IMR-90 (cell line): Measurements from ENCODE around the gene IL24. TPM values are rescaled to one million over a fixed set of nuclear protein-coding genes. Genes with fewer than 3 reads are reported as not detected.

Source experiments
- ATAC-seq: fragments of 200-7000 bp; cut with Tn5 transposase; 2 replicates; pipeline ENCODE4 v1.9.1; 2020; ENCODE audit warnings: low read depth, mild to moderate bottlenecking, moderate library complexity
- BruUV-seq: library from RNA; stranded (reverse); fragments of 400-500 nt; replicated peaks from 2 replicates; lab custom pipeline; 2021; lab: Mats Ljungman, UMichigan
- CTCF ChIA-PET: fragments of 300-600 bp; formaldehyde crosslinking; extraction: SDS; loops from one replicate; lab custom pipeline; 2021; ENCODE audit warnings: antibody characterized with exemption; lab: Yijun Ruan, JAX
- POLR2A ChIA-PET: fragments of 300-600 bp; sonication (Branson Sonifier 250); formaldehyde crosslinking; loops from one replicate; lab custom pipeline; 2022; ENCODE audit warnings: antibody characterized with exemption; ENCODE audit not compliant: unreplicated experiment; lab: Charles Lee
- DNase-seq: peaks from one replicate; pipeline ENCODE4 v3.0.0; 2013
- H2AFZ ChIP-seq: replicated peaks from 2 replicates; pipeline ENCODE3; 2013; ENCODE audit warnings: low read length, mild to moderate bottlenecking; ENCODE audit not compliant: poor library complexity
- H2AK5ac ChIP-seq: 2 replicates; pipeline ENCODE4 v1.6.1; 2013; ENCODE audit warnings: low read depth, low read length, inconsistent platforms
- H2AK9ac ChIP-seq: replicated peaks from 2 replicates; pipeline ENCODE3; 2013; ENCODE audit warnings: mild to moderate bottlenecking, low read depth, low read length, moderate library complexity; ENCODE audit not compliant: poor library complexity
- H2BK120ac ChIP-seq: 2 replicates; pipeline ENCODE4 v1.6.1; 2013; ENCODE audit warnings: low read depth, low read length, inconsistent platforms
- H2BK15ac ChIP-seq: 3 replicates; pipeline ENCODE4 v1.6.1; 2013; ENCODE audit warnings: low read depth, low read length, inconsistent platforms
- H2BK20ac ChIP-seq: 2 replicates; pipeline ENCODE4 v1.6.1; 2013; ENCODE audit warnings: low read depth, mild to moderate bottlenecking, inconsistent platforms, low read length, moderate library complexity
- H2BK5ac ChIP-seq: 2 replicates; pipeline ENCODE4 v1.6.1; 2013; ENCODE audit warnings: mild to moderate bottlenecking, low read depth, low read length, inconsistent platforms; ENCODE audit not compliant: poor library complexity, severe bottlenecking
- H3K14ac ChIP-seq: replicated peaks from 2 replicates; pipeline ENCODE4 v1.6.1; 2013; ENCODE audit warnings: low read depth, low read length, inconsistent platforms
- H3K18ac ChIP-seq: 2 replicates; pipeline ENCODE4 v1.6.1; 2013; ENCODE audit warnings: low read depth, low read length, control low read depth
- H3K23ac ChIP-seq: 2 replicates; pipeline ENCODE4 v1.6.1; 2013; ENCODE audit warnings: low read depth, low read length, inconsistent platforms
- H3K27ac ChIP-seq: 2 replicates; pipeline ENCODE4 v1.5.1; 2013; ENCODE audit warnings: mild to moderate bottlenecking, control low read depth, low read length; ENCODE audit not compliant: insufficient read depth
- H3K27me3 ChIP-seq: 2 replicates; pipeline ENCODE4 v1.6.1; 2013; ENCODE audit warnings: low read length; ENCODE audit not compliant: control insufficient read depth, insufficient read depth
- H3K36me3 ChIP-seq: 2 replicates; pipeline ENCODE4 v1.6.1; 2013; ENCODE audit warnings: low read length, mixed read lengths; ENCODE audit not compliant: control insufficient read depth, insufficient read depth
- H3K4ac ChIP-seq: 2 replicates; pipeline ENCODE4 v1.6.1; 2013; ENCODE audit warnings: low read depth, low read length, inconsistent platforms
- H3K4me1 ChIP-seq: 2 replicates; pipeline ENCODE4 v1.6.1; 2013; ENCODE audit warnings: low read length, mixed read lengths; ENCODE audit not compliant: control insufficient read depth, insufficient read depth
- H3K4me2 ChIP-seq: 2 replicates; pipeline ENCODE4 v1.6.1; 2013; ENCODE audit warnings: low read depth, mild to moderate bottlenecking, control low read depth, low read length, moderate library complexity
- H3K4me3 ChIP-seq: 2 replicates; pipeline ENCODE4 v1.5.1; 2013; ENCODE audit warnings: low read depth, mild to moderate bottlenecking, control low read depth, low read length, moderate library complexity; ENCODE audit not compliant: insufficient read depth
- H3K56ac ChIP-seq: 2 replicates; pipeline ENCODE4 v1.6.1; 2013; ENCODE audit warnings: low read length, inconsistent platforms; ENCODE audit not compliant: insufficient read depth; ENCODE audit errors: extremely low read depth
- H3K79me1 ChIP-seq, 2 experiments: 2 replicates each; pipeline ENCODE4 v1.6.1; 2013; ENCODE audit warnings: low read length in 2 of 2, inconsistent platforms in 1 of 2, low read depth in 1 of 2
- H3K9ac ChIP-seq: 2 replicates; pipeline ENCODE4 v1.6.1; 2013; ENCODE audit warnings: low read depth, low read length, control low read depth
- H3K9me1 ChIP-seq: 2 replicates; pipeline ENCODE4 v1.6.1; 2013; ENCODE audit warnings: low read length, inconsistent platforms; ENCODE audit not compliant: insufficient read depth
- H3K9me3 ChIP-seq: 2 replicates; pipeline ENCODE4 v1.6.1; 2013; ENCODE audit warnings: low read length; ENCODE audit not compliant: control insufficient read depth, insufficient read depth
- H4K20me1 ChIP-seq: 2 replicates; pipeline ENCODE4 v1.6.1; 2013; ENCODE audit warnings: low read length, inconsistent platforms; ENCODE audit not compliant: insufficient read depth
- H4K5ac ChIP-seq: 2 replicates; pipeline ENCODE4 v1.6.1; 2013; ENCODE audit warnings: mild to moderate bottlenecking, low read depth, low read length, control low read depth
- H4K8ac ChIP-seq, 2 experiments: 2 replicates each; pipeline ENCODE4 v1.6.1; 2013; ENCODE audit warnings: low read depth in 2 of 2, low read length in 2 of 2, control low read depth in 1 of 2, inconsistent platforms in 1 of 2
- H4K91ac ChIP-seq: 2 replicates; pipeline ENCODE4 v1.6.1; 2013; ENCODE audit warnings: low read depth, low read length, inconsistent platforms; ENCODE audit not compliant: insufficient read depth
- BHLHE40 ChIP-seq: fragments of 150-350 bp; IDR thresholded peaks from 2 replicates; pipeline ENCODE4 v1.6.1; 2016; ENCODE audit warnings: mild to moderate bottlenecking, low read depth, low read length
- CHD1 ChIP-seq: IDR thresholded peaks from 2 replicates; pipeline ENCODE4 v1.6.1; 2012; ENCODE audit warnings: low read depth, low read length, improper control_type of control experiment
- FOS ChIP-seq: fragments of 150-350 bp; IDR thresholded peaks from 2 replicates; pipeline ENCODE4 v1.6.1; 2016; ENCODE audit warnings: low read depth, low read length
- MAZ ChIP-seq: IDR thresholded peaks from 2 replicates; pipeline ENCODE4 v1.6.1; 2012; ENCODE audit warnings: low read depth, mild to moderate bottlenecking, low read length, improper control_type of control experiment, moderate library complexity, borderline replicate concordance
- POLR2A ChIP-seq: IDR thresholded peaks from 2 replicates; pipeline ENCODE4 v1.6.1; 2012; ENCODE audit warnings: mild to moderate bottlenecking, low read depth, low read length
- RFX5 ChIP-seq: IDR thresholded peaks from 2 replicates; pipeline ENCODE4 v1.8.0; 2012; ENCODE audit warnings: low read depth, mild to moderate bottlenecking, low read length, moderate library complexity
- WGBS, 2 experiments: methylation state at CpG; one replicate each; pipeline versions ENCODE4 v1.1.5 to v1.1.7; 2013; ENCODE audit warnings: missing lambda C conversion rate in 2 of 2; ENCODE audit not compliant: insufficient read length in 1 of 2; ENCODE audit errors: extremely low coverage in 2 of 2; 5-methylcytosine and 5-hydroxymethylcytosine counted together
- dilution Hi-C: fragments of 300-500 bp; cut with HindIII; formaldehyde crosslinking; loops from one replicate; pipeline ENCODE4 v1.14.3; 2018; ENCODE audit warnings: low sequenced_read_pairs; ENCODE audit not compliant: unreplicated experiment
- in situ Hi-C: fragments of 300-500 bp; cut with MboI; formaldehyde crosslinking; loops from 3 replicates; pipeline ENCODE4 v1.14.3; 2019; ENCODE audit warnings: low sequenced_read_pairs, inconsistent platforms, mixed read lengths
- intact Hi-C: fragments of 100-400 bp; cut with micrococcal nuclease; formaldehyde crosslinking; loops from 2 replicates; pipeline ENCODE4 v1.10.0; 2022
- polyA plus RNA-seq, 3 experiments: library from polyadenylated mRNA; depleted of rRNA; stranded (reverse); fragments of >200 nt; gene quantifications; 2 replicates each; pipeline ENCODE4 v1.2.3, GENCODE V29; 2012; ENCODE audit warnings: low replicate concordance in 1 of 3
- total RNA-seq: library from RNA; depleted of rRNA; stranded (reverse); fragments of >200 nt; gene quantifications from 2 replicates; pipeline ENCODE4 v1.2.3, GENCODE V29; 2012

IL24 gene
- total and polyA plus RNA-seq, 2 of the 4 experiments (the other 2 are of a cell fraction) = 0.12 to 0.18 TPM

DNA sequence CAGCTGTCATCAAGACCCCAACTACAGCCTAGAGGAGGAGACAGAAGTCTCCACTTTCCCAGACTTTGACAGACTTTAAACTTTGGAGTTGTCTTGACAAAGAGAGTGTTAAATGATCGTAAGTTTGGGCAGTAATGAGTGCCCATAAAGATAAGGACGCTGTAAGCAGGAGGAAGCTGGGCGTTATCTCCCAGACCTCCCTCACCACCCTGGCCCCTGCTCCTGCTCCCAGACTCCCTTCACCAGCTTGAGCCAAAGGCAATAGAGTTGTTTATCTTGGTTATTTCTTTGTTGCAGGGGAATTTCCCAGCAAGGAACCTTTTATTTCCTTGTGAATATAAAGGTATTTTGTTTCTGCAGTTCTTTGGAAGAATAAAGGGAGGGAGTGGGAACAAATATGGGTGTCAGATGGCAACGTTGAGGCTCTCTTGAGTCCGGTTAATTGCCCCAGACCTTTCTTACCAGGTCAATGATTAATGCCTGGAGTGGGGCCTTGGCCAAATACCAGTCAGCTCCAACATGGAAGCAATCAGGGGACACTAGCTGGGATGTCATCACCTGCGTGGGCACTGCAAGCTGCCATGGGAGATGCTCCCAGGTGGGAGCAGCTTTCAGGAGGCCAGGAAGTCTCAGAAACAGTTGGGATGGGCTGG lies 44.6 kb downstream of the IL24 start:
- H3K4me1 ChIP-seq = no peaks in the 10 kb centered on the region
- no peak overlapping the region for H4K8ac ChIP-seq
- intact Hi-C loops (no loop called here), dilution Hi-C loops (no loop called here), in situ Hi-C loops (no loop called here)
- no peak overlapping the region for H4K91ac ChIP-seq
- ChIA-PET POLR2A (no interaction called here), CTCF (interaction anchor here (1.6 kb wide), 1 partner anchor 9 kb away, joined by 5 read pairs; no protein-coding TSS in a partner anchor)
- H3K18ac ChIP-seq = no peak overlapping the region
- no peaks in the 10 kb centered on the region for H3K9me3 ChIP-seq
- no peak for ATAC-seq
- no peak overlapping the region for H3K4me3 ChIP-seq
- no TSS peak for BruUV-seq
- no peaks in the 10 kb centered on the region for H3K36me3 ChIP-seq
- H4K20me1 ChIP-seq = no peaks in the 10 kb centered on the region
- TF ChIP-seq CHD1 (no peak), BHLHE40 (no peak), RFX5 (no peak), POLR2A (no peak), MAZ (no peak), FOS (no peak)
- H3K9ac ChIP-seq = no peak overlapping the region
- no peaks in the 10 kb centered on the region for H3K9me1 ChIP-seq
- H4K5ac ChIP-seq = no peak overlapping the region
- no peak overlapping the region for H2AK9ac ChIP-seq
- no peak overlapping the region for H2BK120ac ChIP-seq
- H3K27ac ChIP-seq = no peak overlapping the region
- no peak overlapping the region for H3K56ac ChIP-seq
- no peak overlapping the region for H2AFZ ChIP-seq
- H3K27me3 ChIP-seq = peaks cover 58% of the 10 kb centered on the region
- no peak overlapping the region for H3K4me2 ChIP-seq
- DNase-seq = no peak
- no peak overlapping the region for H2AK5ac ChIP-seq
- no peak overlapping the region for H2BK20ac ChIP-seq
- H3K14ac ChIP-seq = no peak overlapping the region
- no peak overlapping the region for H3K23ac ChIP-seq
- H2BK5ac ChIP-seq = no peak overlapping the region
- H2BK15ac ChIP-seq = no peak overlapping the region
- H3K4ac ChIP-seq = no peak overlapping the region
- no peaks in the 10 kb centered on the region for H3K79me1 ChIP-seq
- WGBS, 2 experiments = 9% methylated on average over 1 of the region's 6 CpGs; no CpG with 5 or more reads in 1 of the 2 experiments
